Urinary bladder (tissue), 4 donors: ENCODE measurements around the gene F12. TPM values are rescaled to one million over a fixed set of nuclear protein-coding genes. Genes with fewer than 3 reads are reported as not detected.
"Not testable (repeated sequence)": the region's sequence is repeated elsewhere in the genome, so short reads cannot be mapped to it uniquely, and the experiment has no call there.

Source experiments
- DNase-seq: peaks from one replicate; pipeline ENCODE4 v3.0.0-alpha.2; 2015; ENCODE audit errors: extremely low spot score
- H3K27ac ChIP-seq: one replicate; pipeline ENCODE4 v1.5.1; 2013; ENCODE audit warnings: low read depth, mild to moderate bottlenecking, moderate library complexity
- H3K36me3 ChIP-seq: one replicate; pipeline ENCODE4 v1.6.1; 2013; ENCODE audit warnings: mild to moderate bottlenecking, moderate library complexity; ENCODE audit not compliant: insufficient read depth
- H3K4me1 ChIP-seq: one replicate; pipeline ENCODE4 v1.6.1; 2013; ENCODE audit warnings: mild to moderate bottlenecking, moderate library complexity; ENCODE audit not compliant: insufficient read depth
- H3K4me3 ChIP-seq: one replicate; pipeline ENCODE4 v1.5.1; 2013; ENCODE audit warnings: low read depth, low read length
- WGBS: extraction: QIAGEN DNeasy Blood & Tissue Kit; methylation state at CpG from one replicate; pipeline ENCODE4 v1.1.7; 2013; 5-methylcytosine and 5-hydroxymethylcytosine counted together
- polyA plus RNA-seq: library from polyadenylated mRNA; stranded (reverse); fragments of 200-250 nt; gene quantifications from one replicate; pipeline ENCODE4 v1.2.3, GENCODE V29; 2013
- total RNA-seq: library from RNA; depleted of rRNA; stranded (reverse); fragments of >200 nt; gene quantifications from one replicate; pipeline ENCODE4 v1.2.3, GENCODE V29; 2014
- donor health status: healthy with polysubstance abuse.
- donor health status: healthy.

F12 gene
- total and polyA plus RNA-seq, 2 donors: 1.1 TPM; not detected in 1

- WGBS: 80% methylated on average over 8 of the region's 8 CpGs
- H3K4me3 ChIP-seq: no peak overlapping the region
- no peak for DNase-seq
- H3K4me1 ChIP-seq: no peaks in the 10 kb centered on the region
- H3K36me3 ChIP-seq: no peaks in the 10 kb centered on the region
- no peak overlapping the region for H3K27ac ChIP-seq
Measured at GRCh38 chr5:177386542-177386941, 22.8 kb downstream of the F12 start.

GRCh38 chr5:177385720-177386119 lies 23.6 kb downstream of the F12 start:
- WGBS: 69% methylated on average over 11 of the region's 11 CpGs
- Histone ChIP-seq H3K4me3 (no peak overlapping the region), H3K4me1 (no peaks in the 10 kb centered on the region), H3K36me3 (no peaks in the 10 kb centered on the region), H3K27ac (no peak overlapping the region)
- no peak for DNase-seq

GRCh38 chr5:177384134-177384533 lies 25.2 kb downstream of the F12 start, which contains the start of gene SLC34A1:
SLC34A1 (plus strand) TSS chr5:177384434; CDS start chr5:177385742, 1,308 bp downstream.
- H3K27ac ChIP-seq: no peak within 1 kb of the TSS
- WGBS: 68% methylated on average over 4 of the region's 4 CpGs
- DNase-seq: no peak
- no peak within 1 kb of the TSS for H3K4me3 ChIP-seq
- no peaks in the 10 kb centered on the region for H3K4me1 ChIP-seq
- no peaks in the 10 kb centered on the region for H3K36me3 ChIP-seq

- H3K36me3 ChIP-seq: no peaks in the 10 kb centered on the region
- no peak for DNase-seq
- H3K4me1 ChIP-seq: no peaks in the 10 kb centered on the region
- H3K4me3 ChIP-seq: no peak overlapping the region
- H3K27ac ChIP-seq: no peak overlapping the region
- 84% methylated on average over 9 of the region's 9 CpGs for WGBS
Measured at GRCh38 chr5:177383181-177383580, 26.2 kb downstream of the F12 start.

GRCh38 chr5:177382423-177383029 lies 26.8 kb downstream of the F12 start:
- DNase-seq: no peak
- 30% methylated on average over 11 of the region's 11 CpGs for WGBS
- no peak overlapping the region for H3K4me3 ChIP-seq
- H3K27ac ChIP-seq: no peak overlapping the region
- H3K4me1 ChIP-seq: no peaks in the 10 kb centered on the region
- no peaks in the 10 kb centered on the region for H3K36me3 ChIP-seq

GRCh38 chr5:177380805-177381126 lies 28.6 kb downstream of the F12 start:
- H3K4me3 ChIP-seq: no peak overlapping the region
- H3K36me3 ChIP-seq: no peaks in the 10 kb centered on the region
- no peak for DNase-seq
- 88% methylated on average over 6 of the region's 6 CpGs for WGBS
- H3K27ac ChIP-seq: no peak overlapping the region
- H3K4me1 ChIP-seq: no peaks in the 10 kb centered on the region

- Histone ChIP-seq H3K4me1 (no peaks in the 10 kb centered on the region), H3K4me3 (no peak overlapping the region), H3K36me3 (no peaks in the 10 kb centered on the region), H3K27ac (no peak overlapping the region)
- DNase-seq: no peak
- WGBS: 75% methylated on average over 15 of the region's 15 CpGs
Measured at GRCh38 chr5:177378884-177379883, 30.2 kb downstream of the F12 start.

- Histone ChIP-seq H3K4me3 (no peak overlapping the region), H3K27ac (no peak overlapping the region), H3K36me3 (no peaks in the 10 kb centered on the region), H3K4me1 (no peaks in the 10 kb centered on the region)
- DNase-seq: no peak
- WGBS: 82% methylated on average over 8 of the region's 8 CpGs
Measured at GRCh38 chr5:177377851-177378776, 31.2 kb downstream of the F12 start.

GRCh38 chr5:177376107-177376506 lies 33.3 kb downstream of the F12 start:
- Histone ChIP-seq H3K4me3 (no peak overlapping the region), H3K4me1 (no peaks in the 10 kb centered on the region), H3K27ac (no peak overlapping the region), H3K36me3 (no peaks in the 10 kb centered on the region)
- 82% methylated on average over 11 of the region's 11 CpGs for WGBS
- no peak for DNase-seq

- not testable (repeated sequence) for H3K36me3 ChIP-seq, DNase-seq, H3K4me1 ChIP-seq, H3K27ac ChIP-seq, H3K4me3 ChIP-seq
- WGBS: 82% methylated on average over 5 of the region's 5 CpGs
Measured at GRCh38 chr5:177375516-177375915, 33.8 kb downstream of the F12 start.

- Histone ChIP-seq H3K27ac (no peak overlapping the region), H3K36me3 (no peaks in the 10 kb centered on the region), H3K4me1 (no peaks in the 10 kb centered on the region), H3K4me3 (no peak overlapping the region)
- 56% methylated on average over 5 of the region's 5 CpGs for WGBS
- DNase-seq: no peak
Measured at GRCh38 chr5:177374211-177374610, 35.2 kb downstream of the F12 start.

GRCh38 chr5:177373806-177374205 lies 35.6 kb downstream of the F12 start:
- Histone ChIP-seq H3K27ac (no peak overlapping the region), H3K4me3 (no peak overlapping the region), H3K36me3 (no peaks in the 10 kb centered on the region), H3K4me1 (no peaks in the 10 kb centered on the region)
- 40% methylated on average over 6 of the region's 6 CpGs for WGBS
- no peak for DNase-seq

- no peak overlapping the region for H3K27ac ChIP-seq
- no peak overlapping the region for H3K4me3 ChIP-seq
- WGBS: 95% methylated on average over 6 of the region's 6 CpGs
- no peak for DNase-seq
- H3K4me1 ChIP-seq: no peaks in the 10 kb centered on the region
- no peaks in the 10 kb centered on the region for H3K36me3 ChIP-seq
Measured at GRCh38 chr5:177372910-177373309, 36.5 kb downstream of the F12 start.
